ENCODE results near the gene LIN28B.

The LIN28B gene

DNA sequence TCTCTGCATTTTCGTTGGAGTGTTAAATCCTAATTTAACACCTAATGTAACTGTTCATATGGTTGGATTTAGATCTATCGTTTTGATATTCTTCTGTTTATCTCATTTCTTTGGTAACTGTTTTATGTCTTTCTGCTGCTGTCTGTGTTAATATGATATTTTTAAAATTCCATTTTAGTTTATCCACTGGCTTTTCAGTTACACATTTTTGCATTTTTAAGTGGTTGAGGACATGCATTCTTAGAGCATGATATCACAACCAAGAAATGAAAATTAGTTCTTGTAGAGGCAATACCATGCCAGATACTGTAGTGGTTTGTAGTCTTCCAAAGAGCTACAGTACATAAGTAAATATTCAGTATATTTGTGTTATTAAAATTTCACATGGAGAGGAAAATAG is 58.6 kb downstream of the LIN28B start:
- DNase-seq: no peak

DNA sequence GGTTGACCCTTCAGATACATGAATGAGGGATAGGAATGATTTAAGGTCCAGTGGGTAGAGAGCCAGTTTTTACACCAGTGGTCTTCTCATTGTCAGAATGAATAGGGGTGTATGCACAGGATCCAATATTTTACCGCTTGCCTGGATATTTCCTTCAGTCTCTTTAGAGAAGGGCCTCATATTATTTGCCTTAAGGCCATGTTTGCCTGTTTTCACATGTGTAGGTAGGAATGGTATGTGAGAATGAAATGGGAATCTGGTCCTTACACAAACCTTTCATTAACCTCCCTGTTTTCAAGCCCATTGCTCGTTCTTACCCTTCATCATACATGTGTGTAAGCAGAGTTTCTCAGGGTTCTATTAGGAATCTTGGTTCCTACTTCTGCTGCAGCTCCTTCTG is 62.4 kb downstream of the LIN28B start:
- DNase-seq: no peak

DNA sequence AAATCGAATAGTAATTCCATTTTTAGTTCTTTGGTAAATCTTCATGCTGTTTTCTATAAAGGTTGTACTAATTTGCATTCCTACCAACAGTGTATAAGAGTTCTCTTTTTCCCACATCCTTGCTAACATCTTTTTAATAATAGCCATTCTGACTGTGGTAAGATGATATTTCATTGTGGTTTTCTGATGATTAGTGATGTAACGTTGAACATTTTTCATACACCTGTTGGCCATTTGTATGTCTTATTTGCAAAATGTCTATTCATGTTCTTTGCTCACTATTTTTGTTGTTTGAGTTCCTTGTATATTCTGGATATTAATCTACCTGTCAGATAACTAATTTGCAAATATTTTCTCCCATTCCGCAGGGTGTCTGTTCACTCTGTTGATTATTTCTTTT is 64.5 kb downstream of the LIN28B start:
- no peak for DNase-seq

DNA sequence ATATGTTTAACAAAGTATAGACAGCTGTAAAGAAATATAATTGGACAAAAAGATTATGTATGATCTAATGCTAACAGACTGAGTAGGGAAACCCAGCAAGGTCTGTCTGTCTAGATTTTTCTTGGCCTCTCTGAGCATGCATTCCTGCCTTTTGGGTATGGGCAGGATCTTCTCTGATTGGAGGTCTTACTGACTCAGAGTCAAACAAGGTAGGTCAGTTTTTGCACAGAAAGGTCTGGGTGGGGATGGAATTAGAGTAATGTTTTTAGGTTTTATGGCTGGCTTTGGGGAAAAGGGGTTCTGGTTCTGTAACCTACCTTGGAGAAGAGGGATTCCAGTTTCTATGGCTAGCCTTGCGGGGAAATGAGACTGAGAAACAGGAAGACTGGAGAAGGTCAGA is 65.5 kb downstream of the LIN28B start:
- DNase-seq: no peak

DNA sequence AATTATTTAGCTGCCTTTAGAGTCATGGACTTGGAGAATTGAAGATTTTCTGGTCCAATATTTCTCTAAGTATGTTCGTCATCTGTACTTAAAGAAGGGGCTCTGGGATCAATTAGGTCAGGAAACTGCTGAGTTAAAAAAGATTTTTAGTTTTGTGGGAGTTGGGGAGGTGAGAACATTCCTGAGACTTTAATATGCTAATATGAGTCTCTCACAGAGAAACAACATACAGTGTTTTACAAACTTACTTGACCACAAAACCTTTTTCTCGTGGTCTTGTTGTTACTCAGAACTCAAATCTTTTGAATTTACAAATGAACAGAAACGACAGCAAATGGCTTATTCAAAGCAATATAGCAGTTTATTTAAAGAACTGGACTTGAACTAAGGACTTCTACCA is 67.9 kb downstream of the LIN28B start:
- no peak for DNase-seq

DNA sequence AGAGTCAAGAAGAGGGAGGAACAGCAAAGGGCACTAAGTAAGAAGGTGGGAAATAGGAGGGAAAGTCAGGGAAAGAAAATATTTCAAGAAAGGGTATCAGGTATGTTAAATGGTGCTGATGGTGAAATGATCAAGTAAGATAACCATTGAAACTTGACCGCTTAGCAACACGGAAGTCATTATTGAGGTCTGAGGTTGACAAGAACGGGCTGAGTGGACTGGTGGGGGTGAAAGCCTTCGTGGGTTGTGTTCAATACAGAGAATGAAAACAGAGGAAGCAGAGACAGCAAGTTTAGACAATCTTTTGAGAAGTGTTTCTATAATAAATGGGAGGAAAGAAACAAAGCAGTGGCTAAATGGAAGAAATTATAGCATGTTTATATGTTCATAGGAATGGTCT is 72.0 kb downstream of the LIN28B start:
- DNase-seq: no peak

DNA sequence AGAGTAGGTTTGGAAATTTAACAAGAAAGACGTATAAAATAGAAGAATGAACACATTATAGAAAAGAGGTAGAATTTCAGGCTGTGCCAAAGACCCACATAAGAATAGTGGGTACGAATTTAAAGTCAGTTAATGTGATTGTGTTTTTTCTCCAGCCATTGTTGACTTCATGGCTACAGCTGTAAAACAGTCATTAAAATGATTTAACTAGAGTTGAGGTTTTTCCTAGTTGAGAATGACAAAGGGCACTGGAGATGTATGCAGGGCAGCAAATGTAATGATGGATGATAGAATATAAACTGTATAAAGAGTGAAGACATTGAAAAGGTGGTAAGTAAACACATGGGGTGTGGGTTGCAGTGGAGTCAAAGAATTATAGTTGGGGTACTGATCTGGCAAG is 72.7 kb downstream of the LIN28B start:
- DNase-seq: no peak

DNA sequence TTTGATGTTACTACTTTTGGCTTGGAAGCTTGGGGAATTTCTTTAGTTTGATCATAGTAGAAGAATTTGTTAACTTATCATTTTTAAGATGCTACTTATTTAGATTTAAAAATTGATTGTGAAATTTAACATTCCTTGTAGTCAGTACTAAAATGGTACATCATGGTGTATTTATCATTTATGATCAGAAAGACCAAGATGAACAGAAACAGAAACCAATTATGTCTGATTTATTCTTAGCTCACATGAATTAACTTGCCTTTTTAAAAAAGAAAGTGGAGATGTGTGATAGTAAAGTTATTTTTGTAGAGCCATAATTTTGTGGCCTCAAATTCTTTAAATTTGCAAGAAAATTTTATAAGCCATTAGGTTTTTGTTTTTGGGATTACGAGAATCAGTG is 77.6 kb downstream of the LIN28B start:
- no peak for DNase-seq

DNA sequence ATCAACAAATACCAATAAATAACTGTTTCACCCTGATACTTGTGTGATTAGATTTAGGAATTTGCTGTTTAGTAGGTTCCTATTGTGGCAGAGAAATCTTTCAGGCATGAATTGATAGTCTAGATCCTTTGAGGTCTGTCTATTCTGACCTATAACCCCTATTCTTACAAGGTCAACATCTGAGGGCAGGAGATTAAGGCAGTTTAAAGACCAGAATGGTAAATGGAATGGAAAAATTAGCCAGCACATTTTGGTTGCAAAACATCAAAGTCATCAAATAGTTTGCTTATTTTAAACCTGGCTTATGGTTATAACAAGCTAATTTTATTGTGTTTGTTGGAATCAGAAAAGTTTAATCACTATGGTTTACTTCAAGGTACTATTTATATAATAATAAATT is 78.4 kb downstream of the LIN28B start:
- DNase-seq: no peak

DNA sequence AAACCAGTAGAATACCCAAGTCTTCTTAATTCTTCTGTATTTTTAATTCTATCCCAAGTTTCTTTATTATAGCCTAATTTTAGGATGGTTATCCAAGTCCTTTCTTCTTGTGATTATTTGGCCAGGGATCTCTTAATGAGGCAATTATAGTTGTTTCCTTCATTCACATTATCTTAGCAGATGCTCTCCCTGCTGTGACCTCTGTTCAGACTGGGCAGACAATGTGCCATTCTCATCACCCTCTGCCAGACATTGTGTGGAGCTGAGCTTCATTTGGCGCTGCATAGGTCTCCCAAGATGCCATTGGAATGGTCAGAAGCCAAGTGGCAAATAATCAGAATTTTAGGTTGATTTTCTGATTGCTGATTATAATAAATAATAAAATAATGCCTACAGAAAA is 79.4 kb downstream of the LIN28B start:
- DNase-seq: no peak

DNA sequence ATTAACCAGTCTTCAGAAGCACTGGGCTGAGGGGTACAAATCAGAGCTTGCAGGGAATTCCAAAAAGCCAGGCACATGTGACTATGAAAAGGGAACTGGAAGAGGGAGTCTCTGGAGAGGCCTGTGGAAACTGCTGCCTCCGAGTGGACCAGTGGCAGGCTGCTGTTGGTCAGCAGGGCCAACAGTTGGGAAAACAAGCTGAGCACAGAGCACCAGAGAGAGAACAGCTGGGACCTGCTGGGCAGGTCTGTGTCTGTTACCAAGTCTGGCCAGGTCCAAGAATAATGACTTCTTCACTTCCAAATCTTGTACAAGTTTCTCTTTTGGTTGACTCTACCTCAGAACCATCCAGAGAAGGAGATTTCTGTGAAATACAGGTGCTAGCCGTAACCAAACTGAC is 81.4 kb downstream of the LIN28B start:
- DNase-seq: no peak

DNA sequence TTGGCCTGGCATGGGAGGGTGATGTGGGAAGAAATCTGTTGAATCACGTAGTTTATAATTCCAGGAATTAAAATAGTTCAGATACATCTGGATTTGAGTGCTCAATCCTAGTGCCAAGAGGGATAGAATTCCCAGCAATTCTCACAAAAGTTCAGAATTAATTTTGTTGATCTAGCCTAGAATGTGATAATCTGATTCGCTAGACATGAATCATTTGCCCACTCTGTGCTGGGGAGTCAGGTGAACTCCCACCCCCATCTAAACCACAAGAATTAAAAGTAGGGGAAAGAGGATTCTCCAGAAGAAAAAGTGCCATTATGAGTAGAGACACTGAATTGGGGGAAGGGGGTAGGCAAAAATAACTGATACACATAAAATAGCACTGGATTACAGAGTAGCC is 85.0 kb downstream of the LIN28B start:
- no peak for DNase-seq

DNA sequence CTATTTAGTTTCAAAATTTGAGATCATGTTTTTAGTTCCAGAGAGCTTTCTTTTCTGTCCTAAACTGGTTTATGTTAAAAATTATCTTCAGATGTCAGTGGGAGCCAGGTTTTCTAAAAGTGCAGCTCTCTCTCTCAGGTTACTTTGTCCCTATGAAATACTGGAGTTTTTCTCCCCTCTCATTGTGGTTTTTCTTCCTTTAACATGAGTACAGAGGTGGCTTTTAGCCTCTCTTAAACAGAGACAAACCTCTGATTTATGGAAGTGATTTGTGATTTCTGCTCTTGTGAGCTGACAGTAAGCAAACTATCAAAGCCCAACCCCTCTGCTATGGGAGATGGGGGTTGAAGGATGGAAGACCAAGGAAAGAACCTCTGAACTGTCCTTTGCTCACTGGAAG is 85.7 kb downstream of the LIN28B start:
- no peak for DNase-seq

DNA sequence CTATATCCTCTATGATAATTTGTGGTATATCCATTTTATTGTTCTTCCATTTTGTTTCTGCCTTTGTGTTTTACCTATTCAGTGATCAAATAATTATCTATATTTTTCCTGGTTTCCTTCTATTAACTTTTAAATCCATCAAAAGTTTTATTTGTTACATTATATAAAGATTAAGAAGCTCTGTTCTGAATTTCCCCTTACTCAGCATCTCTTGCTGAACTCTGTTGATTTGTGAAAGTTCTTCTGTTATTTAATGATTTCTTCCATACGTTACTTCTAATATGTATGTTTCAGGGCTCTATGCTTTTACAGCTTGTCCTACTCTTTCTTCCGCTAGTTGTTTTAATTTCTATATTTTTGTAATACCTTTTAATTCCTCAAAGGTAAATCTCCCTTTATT is 87.1 kb downstream of the LIN28B start:
- DNase-seq: no peak

DNA sequence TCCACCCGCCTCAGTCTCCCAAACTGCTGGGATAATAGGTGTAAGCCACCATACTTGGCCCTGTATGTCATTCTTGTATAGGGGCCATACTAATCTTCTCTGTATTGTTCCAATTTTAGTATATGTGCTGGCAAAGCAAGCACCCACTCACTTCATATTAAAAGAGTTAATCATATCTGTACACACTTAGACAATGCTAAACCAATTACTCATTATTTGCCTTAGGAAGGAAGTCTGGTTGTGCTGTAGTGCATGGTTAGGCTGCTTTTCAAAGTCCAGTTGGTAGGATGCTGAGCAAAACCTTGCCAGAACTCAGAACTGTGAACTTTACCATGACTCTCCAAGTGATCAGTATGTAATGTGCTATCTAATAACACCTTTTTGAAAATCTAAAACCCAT is 88.6 kb downstream of the LIN28B start:
- DNase-seq: no peak

DNA sequence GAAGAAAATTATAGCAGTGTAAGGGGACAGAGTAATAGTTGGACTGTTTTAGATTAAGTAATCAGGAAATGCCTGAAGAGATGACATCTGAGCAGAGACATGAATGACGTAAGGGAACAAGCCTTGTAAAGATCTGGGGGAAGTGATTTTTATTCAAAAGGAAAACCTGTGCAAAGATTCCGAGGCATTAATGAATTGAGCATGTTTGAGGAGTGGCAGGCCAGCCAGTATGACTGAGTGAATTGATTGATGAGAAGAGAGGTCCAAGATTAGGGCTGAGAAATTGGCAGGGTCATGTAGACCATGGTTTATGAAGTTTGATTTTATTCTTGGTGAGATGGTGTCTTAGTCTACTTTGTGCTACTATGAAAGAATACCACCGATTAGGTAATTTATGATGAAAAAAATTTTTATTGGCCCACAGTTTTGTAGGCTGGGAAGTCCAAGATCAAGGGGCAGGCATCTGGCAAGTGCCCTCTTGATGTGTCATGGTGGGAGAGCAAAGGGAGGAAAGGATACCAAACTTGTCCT is 95.1 kb downstream of the LIN28B start:
- no peak for DNase-seq

DNA sequence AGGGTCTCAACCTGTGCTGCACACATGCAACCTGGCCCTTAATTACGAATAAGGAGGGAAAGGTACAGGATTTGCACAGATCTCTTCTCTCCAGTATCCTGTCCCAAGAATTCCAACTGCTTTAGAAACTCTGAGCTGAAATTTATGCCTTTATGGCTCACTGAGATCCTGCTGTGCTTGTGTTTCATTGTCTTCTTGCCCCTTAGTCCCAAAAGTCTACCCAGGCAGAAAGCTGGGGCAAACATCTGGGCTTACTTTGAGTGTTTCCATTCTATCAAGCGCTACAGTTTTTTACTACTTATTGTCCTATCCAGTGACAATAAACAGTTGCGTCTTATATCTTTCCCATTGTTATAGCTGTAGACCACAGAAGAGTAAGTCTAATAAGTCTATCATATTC is 99.7 kb downstream of the LIN28B start:
- no peak for DNase-seq

DNA sequence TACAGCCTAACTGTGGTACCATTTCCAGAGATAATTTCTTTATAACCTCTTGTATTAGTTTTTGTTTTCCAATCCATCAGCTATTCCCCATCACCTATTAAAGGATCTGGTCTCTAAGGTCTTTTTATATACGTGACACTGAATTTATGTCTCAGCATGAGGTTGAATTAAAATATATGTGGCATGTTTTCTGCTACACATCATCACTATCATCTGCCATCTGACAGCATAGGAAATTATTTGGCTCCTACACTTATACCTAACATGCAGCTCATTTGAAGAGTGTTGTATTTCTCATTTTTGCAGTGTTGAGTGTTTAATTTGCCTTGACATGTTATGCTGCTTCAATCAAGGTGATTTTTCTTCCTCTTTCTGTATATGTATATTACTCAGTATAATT is 100.3 kb downstream of the LIN28B start:
- DNase-seq: no peak

DNA sequence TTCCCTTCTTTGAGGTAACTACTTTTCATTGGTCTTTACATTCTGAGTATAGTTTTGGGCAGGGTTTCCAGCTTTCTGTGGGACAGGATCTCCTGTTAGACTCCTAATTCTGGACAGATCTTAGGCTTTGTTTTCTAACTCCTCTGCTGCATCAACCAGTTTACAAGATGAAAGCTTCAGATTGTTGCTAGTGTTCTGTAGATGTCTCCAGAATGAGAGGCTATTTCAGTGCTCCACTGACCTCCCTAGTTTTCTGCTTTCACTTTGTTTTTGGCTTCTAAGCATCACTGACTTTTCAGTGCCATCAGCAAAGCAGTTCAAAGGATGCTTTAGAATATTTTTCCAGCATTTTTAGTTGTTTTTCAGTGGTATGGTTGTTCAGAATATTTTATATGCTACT is 101.4 kb downstream of the LIN28B start:
- no peak for DNase-seq

DNA sequence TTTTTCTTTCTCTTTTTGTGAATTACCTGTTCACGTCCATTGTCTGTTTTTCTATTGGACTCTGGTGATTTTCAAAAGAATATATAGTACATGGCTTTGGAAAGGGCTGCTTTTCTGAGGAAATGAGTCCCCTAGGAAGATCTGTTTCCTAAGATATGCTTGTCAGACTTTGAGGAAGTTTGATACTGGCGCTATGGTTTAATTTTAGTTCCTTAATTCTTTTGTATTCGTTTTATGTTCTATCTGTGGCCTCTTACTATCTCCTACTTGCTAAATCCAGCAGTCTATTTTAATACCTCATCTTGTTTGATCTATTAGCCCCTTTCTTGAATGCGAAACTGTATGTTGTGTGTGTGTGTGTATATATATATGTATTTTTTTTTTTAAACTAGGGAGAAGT is 101.9 kb downstream of the LIN28B start:
- DNase-seq: no peak

DNA sequence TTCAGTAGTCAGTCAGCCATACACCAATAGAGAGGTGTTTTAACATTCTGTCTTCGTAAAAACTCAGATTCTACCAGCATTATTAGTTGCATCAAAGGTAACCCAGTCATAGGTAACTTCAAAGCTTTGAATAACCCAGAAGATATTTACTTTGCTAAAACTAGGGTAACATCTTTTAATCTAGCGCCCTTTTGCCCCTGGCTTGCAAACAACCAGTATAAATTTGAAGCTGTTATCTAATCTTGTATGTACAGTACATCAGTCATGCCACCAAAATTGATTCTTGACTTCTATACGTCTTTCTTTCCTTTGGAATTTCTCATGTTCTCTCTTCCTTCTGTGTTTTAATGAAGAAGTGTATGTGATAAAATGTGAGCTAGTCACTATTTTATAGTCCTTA is 109.3 kb downstream of the LIN28B start:
- DNase-seq: no peak

DNA sequence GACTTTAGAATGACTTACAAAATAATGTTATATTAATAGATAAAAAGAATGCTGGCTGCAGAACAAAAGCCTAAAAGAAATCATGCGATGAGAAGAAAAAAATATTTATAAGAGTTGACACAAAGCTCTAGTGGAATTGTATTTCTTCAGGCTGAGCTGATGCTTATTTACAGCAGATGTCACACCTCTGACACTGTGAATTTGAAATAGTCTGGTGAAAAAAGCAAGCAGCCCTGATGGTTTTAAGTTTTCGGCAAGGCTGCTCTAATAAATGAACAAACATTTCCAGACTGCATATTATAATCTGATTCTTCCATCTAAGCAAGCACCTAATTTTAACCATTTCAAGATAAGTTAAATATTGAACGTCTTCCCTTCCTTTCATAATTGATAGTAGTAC is 109.9 kb downstream of the LIN28B start:
- no peak for DNase-seq

DNA sequence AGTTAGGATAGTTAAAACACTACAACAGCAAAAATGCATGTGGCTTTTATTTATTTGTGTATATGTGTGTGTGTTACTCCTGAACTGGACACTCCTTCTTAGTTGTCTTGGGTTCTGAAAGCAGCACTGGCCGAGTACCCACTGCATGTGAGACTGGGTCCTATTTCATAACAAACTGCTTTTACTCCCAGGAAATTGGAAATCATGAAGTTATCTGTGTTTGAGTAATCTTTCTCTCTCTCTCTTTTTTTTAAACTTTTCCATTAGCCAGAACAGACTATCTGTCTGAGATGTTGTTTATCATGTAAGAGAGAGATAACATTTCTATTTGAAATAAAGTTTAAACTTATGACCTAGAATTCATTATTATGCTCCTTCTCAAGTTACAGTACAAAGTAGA is 110.4 kb downstream of the LIN28B start:
- no peak for DNase-seq

DNA sequence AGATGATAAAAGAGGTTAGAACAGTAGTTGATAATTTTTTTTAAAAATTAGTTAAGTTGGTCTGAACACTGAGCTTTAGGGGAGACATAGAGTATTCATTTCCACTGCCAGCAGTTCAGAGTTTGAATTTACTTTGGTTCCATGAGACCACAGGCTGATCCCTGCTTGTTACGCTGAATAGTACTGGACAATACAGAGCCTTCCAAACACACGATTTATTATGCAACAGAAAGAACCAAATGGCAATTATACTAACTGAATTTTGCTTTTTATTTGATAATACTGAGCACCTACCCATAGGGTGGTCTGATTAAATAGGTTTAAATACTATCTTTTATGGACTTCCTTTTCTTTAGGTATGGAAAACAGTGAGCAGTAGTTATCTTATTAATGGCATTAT is 111.5 kb downstream of the LIN28B start:
- DNase-seq: no peak

DNA sequence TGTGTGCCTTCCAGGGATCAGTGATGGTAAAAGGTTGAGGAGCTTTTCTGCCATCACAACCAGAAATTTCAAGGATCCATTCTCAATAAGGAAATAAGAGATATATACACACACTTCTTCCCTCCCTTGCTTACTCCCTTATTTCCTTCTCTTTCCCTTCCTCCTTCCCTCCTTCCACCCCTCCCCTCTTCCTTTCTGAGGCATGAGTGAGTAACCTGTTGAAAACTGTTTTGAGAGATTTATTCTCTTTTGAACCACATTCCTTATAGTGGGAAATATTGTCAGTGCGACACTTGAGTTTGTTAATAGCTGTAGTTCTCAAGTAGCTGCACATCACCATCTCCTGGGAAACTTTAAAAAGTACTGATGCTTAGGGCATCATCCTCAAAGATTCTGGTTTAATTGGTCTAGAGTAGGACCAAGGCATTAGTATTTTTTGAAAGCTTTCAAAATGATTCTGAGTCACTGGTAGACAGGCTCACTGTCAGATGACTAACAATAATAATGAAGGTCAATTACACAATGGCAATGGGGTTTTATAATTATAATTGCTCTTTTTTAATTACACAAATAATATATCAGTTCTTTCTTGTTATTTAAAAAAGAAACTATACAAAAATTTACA is 113.0 kb downstream of the LIN28B start:
- no peak for DNase-seq

DNA sequence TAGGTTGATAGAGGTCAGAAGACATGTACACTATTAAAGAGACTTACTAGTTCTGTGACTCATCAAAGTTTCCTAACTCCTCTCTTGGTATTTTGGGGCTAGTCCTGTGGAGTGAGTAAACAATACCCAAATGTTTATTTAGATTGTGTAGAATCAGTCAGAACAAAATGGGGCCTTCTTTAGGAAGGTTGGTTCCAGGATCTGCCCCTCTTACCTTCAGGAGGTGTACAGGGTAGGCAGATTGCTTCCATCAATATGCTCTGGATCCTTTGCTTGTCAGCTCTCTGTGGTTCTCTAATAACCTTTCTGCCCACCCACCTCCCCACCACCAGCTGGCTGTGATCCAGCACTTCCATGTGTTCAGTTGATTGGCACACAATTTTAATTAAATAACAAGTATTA is 115.9 kb downstream of the LIN28B start:
- DNase-seq: no peak
